ENCODE results near the gene NEK3. TPM values are rescaled to one million over a fixed set of nuclear protein-coding genes. Genes with fewer than 3 reads are reported as not detected.

NEK3 gene
- total and polyA plus RNA-seq, 3 experiments from 2014 or later = 1.2 to 2.7 (median 1.5) TPM

- Mint-ChIP-seq H3K27me3 (peaks cover 0 to 2% of the 10 kb centered on the region in 2 donors), H3K4me1 (peaks cover 18 to 30% (median 28%) of the 10 kb centered on the region in 3 donors), H3K9me3 (no peaks in the 10 kb centered on the region), H3K36me3 (peaks cover 0 to 7% (median 0%) of the 10 kb centered on the region in 3 donors), H3K27ac (no peak overlapping the region), H3K4me3 (no peak overlapping the region)
- ChIA-PET POLR2A (no interaction called here), CTCF (no interaction called here)
- no peaks in the 10 kb centered on the region for H3K9me3 ChIP-seq (ENCODE audit: low read length)
- H3K36me3 ChIP-seq (ENCODE audit: insufficient read depth, low read length) = no peaks in the 10 kb centered on the region
- H3K4me3 ChIP-seq (ENCODE audit: low read length) = no peak overlapping the region
- H3K27ac ChIP-seq (ENCODE audit: low read depth, low read length) = no peak overlapping the region
- DNase-seq = no peak
- H3K4me1 ChIP-seq (ENCODE audit: insufficient read depth, low read length) = peaks cover 14% of the 10 kb centered on the region
- no peaks in the 10 kb centered on the region for H3K27me3 ChIP-seq (ENCODE audit: insufficient read depth, low read length, poor library complexity, severe bottlenecking)
Observed at GRCh38 chr13:52155177-52155576, 4.2 kb downstream of the NEK3 start.

DNA sequence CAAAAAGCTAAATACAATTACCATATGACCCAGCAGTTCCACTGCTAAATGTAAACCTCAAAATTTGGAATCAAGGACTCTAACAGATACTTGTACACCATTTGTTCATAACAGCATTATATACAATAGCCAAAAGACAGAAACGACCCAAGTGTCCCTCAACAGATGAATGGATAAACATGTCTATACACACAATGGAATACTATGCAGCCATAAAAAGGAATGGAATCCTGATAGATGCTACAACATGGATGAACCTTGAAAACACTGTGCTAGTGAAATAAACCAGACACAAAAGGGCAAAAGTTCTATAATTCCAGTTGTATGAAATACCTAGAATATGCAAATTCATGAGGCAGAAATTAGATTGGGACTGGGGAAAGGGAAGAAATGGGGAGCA lies 12.2 kb downstream of the NEK3 start:
- ChIA-PET CTCF (interaction anchor here (1.2 kb wide), 1 partner anchor 13 kb away, joined by 3 read pairs; no protein-coding TSS in a partner anchor), POLR2A (no interaction called here)
- DNase-seq = no peak

DNA sequence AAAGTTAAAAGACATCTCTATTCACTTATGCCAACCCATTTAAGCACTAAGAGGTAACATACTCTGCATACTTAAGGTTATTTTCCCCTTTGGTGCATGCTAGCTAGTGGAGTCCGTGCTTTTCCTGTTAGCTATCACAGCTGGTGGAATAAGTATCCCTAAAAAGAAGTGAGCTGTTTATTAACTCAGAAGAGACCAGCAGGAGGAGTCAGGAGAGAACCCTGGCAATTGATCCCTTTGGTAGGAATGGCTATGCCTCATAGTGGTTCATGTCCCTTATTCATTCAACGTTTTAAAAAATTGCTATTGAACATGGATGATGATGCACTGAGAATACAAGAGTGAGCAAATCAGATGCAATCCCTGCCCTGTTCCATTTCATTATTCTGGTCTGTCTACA lies 18.1 kb downstream of the NEK3 start:
- H3K9me3 ChIP-seq (ENCODE audit: low read length) = no peaks in the 10 kb centered on the region
- Mint-ChIP-seq H3K4me3 (no peak overlapping the region), H3K36me3 (peaks cover 0 to 7% (median 5%) of the 10 kb centered on the region in 3 donors), H3K4me1 (no peaks in the 10 kb centered on the region), H3K9me3 (no peaks in the 10 kb centered on the region), H3K27me3 (no peaks in the 10 kb centered on the region), H3K27ac (no peak overlapping the region)
- ChIA-PET POLR2A (no interaction called here), CTCF (interaction anchor here (1.4 kb wide), 1 partner anchor 9 kb away, joined by 3 read pairs; no protein-coding TSS in a partner anchor)
- H3K27me3 ChIP-seq (ENCODE audit: insufficient read depth, low read length, poor library complexity, severe bottlenecking) = no peaks in the 10 kb centered on the region
- H3K27ac ChIP-seq (ENCODE audit: low read depth, low read length) = no peak overlapping the region
- H3K36me3 ChIP-seq (ENCODE audit: insufficient read depth, low read length) = no peaks in the 10 kb centered on the region
- no peaks in the 10 kb centered on the region for H3K4me1 ChIP-seq (ENCODE audit: insufficient read depth, low read length)
- DNase-seq = no peak
- no peak overlapping the region for H3K4me3 ChIP-seq (ENCODE audit: low read length)

More for the DNA sequence above, 12.2 kb downstream of the NEK3 start:
- Histone ChIP-seq H3K4me3 (ENCODE audit: low read length) (no peak overlapping the region), H3K36me3 (ENCODE audit: insufficient read depth, low read length) (no peaks in the 10 kb centered on the region), H3K27me3 (ENCODE audit: insufficient read depth, low read length, poor library complexity, severe bottlenecking) (no peaks in the 10 kb centered on the region), H3K9me3 (ENCODE audit: low read length) (no peaks in the 10 kb centered on the region), H3K4me1 (ENCODE audit: insufficient read depth, low read length) (no peaks in the 10 kb centered on the region), H3K27ac (ENCODE audit: low read depth, low read length) (no peak overlapping the region)
- Mint-ChIP-seq H3K9me3 (no peaks in the 10 kb centered on the region), H3K27ac (no peak overlapping the region), H3K27me3 (no peaks in the 10 kb centered on the region), H3K4me1 (no peaks in the 10 kb centered on the region), H3K36me3 (peaks cover 6 to 7% (median 6%) of the 10 kb centered on the region in 3 donors), H3K4me3 (no peak overlapping the region)

DNA sequence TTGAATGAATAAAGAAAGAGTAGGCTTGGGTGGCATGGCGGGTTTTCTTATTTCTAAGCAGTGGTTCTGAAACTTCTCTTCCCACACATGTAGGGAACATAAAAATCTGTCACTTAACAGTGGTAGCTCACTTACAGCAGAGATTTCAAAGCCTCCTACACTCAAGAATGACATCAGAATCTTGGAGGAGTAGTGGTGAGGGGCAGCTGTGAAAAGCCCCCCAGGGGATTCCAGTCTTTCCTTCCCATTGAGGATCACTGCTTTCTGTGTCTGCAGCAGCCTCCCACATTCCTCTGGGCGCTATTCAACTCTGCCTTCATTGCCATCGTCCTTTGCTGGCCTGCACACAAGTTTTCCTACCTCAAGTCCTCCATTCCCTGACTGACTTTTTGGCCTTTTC lies 21.9 kb downstream of the NEK3 start:
- H3K4me3 Mint-ChIP-seq = no peak overlapping the region
- ChIA-PET CTCF (no interaction called here), POLR2A (no interaction called here)
- H3K4me1 ChIP-seq (ENCODE audit: insufficient read depth, low read length) = no peaks in the 10 kb centered on the region
- no peaks in the 10 kb centered on the region for H3K27me3 ChIP-seq (ENCODE audit: insufficient read depth, low read length, poor library complexity, severe bottlenecking)
- H3K9me3 ChIP-seq (ENCODE audit: low read length) = no peaks in the 10 kb centered on the region
- H3K27ac Mint-ChIP-seq = no peak overlapping the region
- no peak for DNase-seq
- H3K4me3 ChIP-seq (ENCODE audit: low read length) = no peak overlapping the region
- H3K27me3 Mint-ChIP-seq = no peaks in the 10 kb centered on the region
- H3K36me3 Mint-ChIP-seq = peaks cover 0 to 17% (median 10%) of the 10 kb centered on the region in 3 donors
- H3K27ac ChIP-seq (ENCODE audit: low read depth, low read length) = no peak overlapping the region
- no peaks in the 10 kb centered on the region for H3K4me1 Mint-ChIP-seq
- H3K36me3 ChIP-seq (ENCODE audit: insufficient read depth, low read length) = no peaks in the 10 kb centered on the region
- no peaks in the 10 kb centered on the region for H3K9me3 Mint-ChIP-seq

- Mint-ChIP-seq H3K36me3 (peaks cover 0 to 19% (median 10%) of the 10 kb centered on the region in 3 donors), H3K27ac (no peak overlapping the region), H3K27me3 (no peaks in the 10 kb centered on the region), H3K9me3 (no peaks in the 10 kb centered on the region), H3K4me3 (no peak overlapping the region), H3K4me1 (no peaks in the 10 kb centered on the region)
- no peaks in the 10 kb centered on the region for H3K36me3 ChIP-seq (ENCODE audit: insufficient read depth, low read length)
- no peak overlapping the region for H3K27ac ChIP-seq (ENCODE audit: low read depth, low read length)
- no peaks in the 10 kb centered on the region for H3K27me3 ChIP-seq (ENCODE audit: insufficient read depth, low read length, poor library complexity, severe bottlenecking)
- H3K4me3 ChIP-seq (ENCODE audit: low read length) = no peak overlapping the region
- CTCF ChIA-PET = interaction anchor here (1.6 kb wide), 1 partner anchor 9 kb away, joined by 4 read pairs; no protein-coding TSS in a partner anchor
- H3K9me3 ChIP-seq (ENCODE audit: low read length) = no peaks in the 10 kb centered on the region
- no peaks in the 10 kb centered on the region for H3K4me1 ChIP-seq (ENCODE audit: insufficient read depth, low read length)
- DNase-seq = no peak
- POLR2A ChIA-PET = no interaction called here
Observed at GRCh38 chr13:52136763-52137162, 22.6 kb downstream of the NEK3 start.

- no peak for DNase-seq
- peaks cover 11 to 17% (median 13%) of the 10 kb centered on the region in 3 donors for H3K4me1 Mint-ChIP-seq
- H3K4me3 Mint-ChIP-seq = peak overlapping the region in 1 of 7 donors; percentile 15
- Histone ChIP-seq H3K27ac (ENCODE audit: low read depth, low read length) (no peak overlapping the region), H3K4me1 (ENCODE audit: insufficient read depth, low read length) (peaks cover 18% of the 10 kb centered on the region), H3K4me3 (ENCODE audit: low read length) (no peak overlapping the region), H3K36me3 (ENCODE audit: insufficient read depth, low read length) (no peaks in the 10 kb centered on the region), H3K9me3 (ENCODE audit: low read length) (no peaks in the 10 kb centered on the region), H3K27me3 (ENCODE audit: insufficient read depth, low read length, poor library complexity, severe bottlenecking) (no peaks in the 10 kb centered on the region)
- ChIA-PET CTCF (interaction anchor here (0.6 kb wide), 1 partner anchor 315 kb away, joined by 3 read pairs; no protein-coding TSS in a partner anchor), POLR2A (no interaction called here)
- H3K36me3 Mint-ChIP-seq = peaks cover 0 to 13% (median 6%) of the 10 kb centered on the region in 3 donors
- H3K9me3 Mint-ChIP-seq = no peaks in the 10 kb centered on the region
- no peak overlapping the region for H3K27ac Mint-ChIP-seq
- peaks cover 9 to 21% of the 10 kb centered on the region in 2 donors for H3K27me3 Mint-ChIP-seq
Observed at GRCh38 chr13:52130641-52131040, 28.8 kb downstream of the NEK3 start.

GRCh38 chr13:52128714-52129700 lies 30.4 kb downstream of the NEK3 start, which contains the start of gene NEK5:
NEK5 (minus strand) TSS chr13:52129073; CDS start chr13:52127482, 1,591 bp downstream.
- Mint-ChIP-seq H3K27me3 (peaks cover 9 to 21% of the 10 kb centered on the region in 2 donors), H3K9me3 (no peaks in the 10 kb centered on the region), H3K4me1 (peaks cover 11 to 17% (median 13%) of the 10 kb centered on the region in 3 donors), H3K27ac (peak within 1 kb of the TSS in 4 of 8 donors; percentile 1 to 35 (median 10)), H3K4me3 (peak within 1 kb of the TSS; percentile 78 to 90 (median 84)), H3K36me3 (peaks cover 0 to 8% (median 6%) of the 10 kb centered on the region in 3 donors)
- Histone ChIP-seq H3K4me3 (ENCODE audit: low read length) (peak within 1 kb of the TSS; percentile 48), H3K36me3 (ENCODE audit: insufficient read depth, low read length) (no peaks in the 10 kb centered on the region), H3K27me3 (ENCODE audit: insufficient read depth, low read length, poor library complexity, severe bottlenecking) (no peaks in the 10 kb centered on the region), H3K27ac (ENCODE audit: low read depth, low read length) (no peak within 1 kb of the TSS), H3K9me3 (ENCODE audit: low read length) (no peaks in the 10 kb centered on the region), H3K4me1 (ENCODE audit: insufficient read depth, low read length) (peaks cover 18% of the 10 kb centered on the region)
- DNase-seq = peak; percentile 24 to 66 (median 50)
- POLR2A ChIA-PET = no interaction called here
- CTCF ChIA-PET = interaction anchor here (1.0 to 3.1 kb wide), 7 partner anchors 8 to 315 kb away, joined by 3 to 21 read pairs (median 5); no protein-coding TSS in a partner anchor

Measured in CD8-positive, alpha-beta memory T cell (primary cell).